Nephron (organoid): ENCODE results near the gene NECTIN1.

ENCODE experiments used
- H3K27ac Mint-ChIP-seq, 3 experiments: 2 replicates each; pipeline ENCODE4 v1.8.0; 2020; ENCODE audit warnings: mixed read lengths in 3 of 3, mild to moderate bottlenecking in 2 of 3, moderate library complexity in 1 of 3
- H3K27me3 Mint-ChIP-seq: 2 replicates; pipeline ENCODE4 v1.8.0; 2021; ENCODE audit warnings: low read depth, mild to moderate bottlenecking, moderate library complexity, mixed read lengths
- H3K36me3 Mint-ChIP-seq: 2 replicates; pipeline ENCODE4 v1.8.0; 2020; ENCODE audit warnings: low read depth, mixed read lengths
- H3K4me1 Mint-ChIP-seq: 2 replicates; pipeline ENCODE4 v1.8.0; 2020; ENCODE audit warnings: mixed read lengths
- H3K4me3 Mint-ChIP-seq, 3 experiments: 2 replicates each; pipeline ENCODE4 v1.8.0; 2020; ENCODE audit warnings: mild to moderate bottlenecking in 3 of 3, mixed read lengths in 3 of 3, moderate library complexity in 2 of 3
- H3K9me3 Mint-ChIP-seq: 2 replicates; pipeline ENCODE4 v1.8.0; 2020; ENCODE audit warnings: mixed read lengths
- CTCF ChIP-seq, 3 experiments: fragments of 200-600 bp; sonication (generic); IDR thresholded peaks; one replicate each; pipeline ENCODE4 v1.5.0; 2021; ENCODE audit warnings: antibody characterized with exemption in 3 of 3; ENCODE audit not compliant: unreplicated experiment in 3 of 3

NECTIN1 gene

GRCh38 chr11:119641983-119642745 lies 86.8 kb downstream of the NECTIN1 start:
- peak in 1 of 3 experiments; percentile 25 for TF ChIP-seq CTCF (IDR thresholded peaks at IDR 0.05; ENCODE audit: unreplicated experiment in 3 of 3)
- no peaks in the 10 kb centered on the region for H3K36me3 Mint-ChIP-seq
- peaks cover 32% of the 10 kb centered on the region for H3K27me3 Mint-ChIP-seq
- peaks cover 36% of the 10 kb centered on the region for H3K4me1 Mint-ChIP-seq
- peak overlapping the region in 1 of 3 experiments; percentile 35 for H3K27ac Mint-ChIP-seq
- H3K4me3 Mint-ChIP-seq = no peak overlapping the region
- no peaks in the 10 kb centered on the region for H3K9me3 Mint-ChIP-seq

GRCh38 chr11:119640541-119640940 lies 88.5 kb downstream of the NECTIN1 start:
- no peak for TF ChIP-seq CTCF (IDR thresholded peaks at IDR 0.05; ENCODE audit: unreplicated experiment in 3 of 3)
- H3K36me3 Mint-ChIP-seq = no peaks in the 10 kb centered on the region
- H3K4me3 Mint-ChIP-seq = no peak overlapping the region
- peaks cover 50% of the 10 kb centered on the region for H3K4me1 Mint-ChIP-seq
- no peaks in the 10 kb centered on the region for H3K9me3 Mint-ChIP-seq
- H3K27ac Mint-ChIP-seq = peak overlapping the region in 1 of 3 experiments; percentile 59
- H3K27me3 Mint-ChIP-seq = peaks cover 41% of the 10 kb centered on the region

GRCh38 chr11:119639642-119640205 lies 89.3 kb downstream of the NECTIN1 start:
- no peak overlapping the region for H3K27ac Mint-ChIP-seq
- H3K4me1 Mint-ChIP-seq = peaks cover 52% of the 10 kb centered on the region
- H3K27me3 Mint-ChIP-seq = peaks cover 40% of the 10 kb centered on the region
- no peaks in the 10 kb centered on the region for H3K9me3 Mint-ChIP-seq
- no peaks in the 10 kb centered on the region for H3K36me3 Mint-ChIP-seq
- no peak overlapping the region for H3K4me3 Mint-ChIP-seq
- no peak for TF ChIP-seq CTCF (IDR thresholded peaks at IDR 0.05; ENCODE audit: unreplicated experiment in 3 of 3)

- TF ChIP-seq CTCF (IDR thresholded peaks at IDR 0.05; ENCODE audit: unreplicated experiment in 3 of 3) = no peak
- no peaks in the 10 kb centered on the region for H3K36me3 Mint-ChIP-seq
- H3K4me1 Mint-ChIP-seq = peaks cover 50% of the 10 kb centered on the region
- H3K4me3 Mint-ChIP-seq = no peak overlapping the region
- no peak overlapping the region for H3K27ac Mint-ChIP-seq
- no peaks in the 10 kb centered on the region for H3K9me3 Mint-ChIP-seq
- H3K27me3 Mint-ChIP-seq = peaks cover 38% of the 10 kb centered on the region
These were observed 90.1 kb downstream of the NECTIN1 start for GRCh38 chr11:119638851-119639250.

- Mint-ChIP-seq H3K36me3 (no peaks in the 10 kb centered on the region), H3K4me1 (peaks cover 48% of the 10 kb centered on the region), H3K27me3 (peaks cover 38% of the 10 kb centered on the region), H3K9me3 (peaks cover 5% of the 10 kb centered on the region), H3K27ac (peak overlapping the region in 2 of 3 experiments; percentile 6 to 83), H3K4me3 (no peak overlapping the region)
- no peak for TF ChIP-seq CTCF (IDR thresholded peaks at IDR 0.05; ENCODE audit: unreplicated experiment in 3 of 3)
These were observed 91.5 kb downstream of the NECTIN1 start for GRCh38 chr11:119637481-119637880.
